Lower leg skin (tissue), 4 donors: Measurements from ENCODE around the gene ARHGAP20. TPM values are rescaled to one million over a fixed set of nuclear protein-coding genes. Genes with fewer than 3 reads are reported as not detected.

Source experiments
- DNase-seq, 2 donors: peaks; one replicate each; pipeline ENCODE4 v3.0.0-alpha.2; 2019; ENCODE audit warnings: low spot score in 2 of 2
- H3K4me3 ChIP-seq: fragments of 200-600 bp; sonication (generic); 2 replicates; pipeline ENCODE4 v1.5.1; 2017; ENCODE audit warnings: mild to moderate bottlenecking, low read depth; ENCODE audit not compliant: poor library complexity, severe bottlenecking
- POLR2A ChIP-seq, 2 donors: fragments of 450-650 bp; IDR thresholded peaks; one replicate each; pipeline ENCODE4 v1.6.1; 2016 to 2017; ENCODE audit warnings: antibody characterized with exemption in 2 of 2, mild to moderate bottlenecking in 1 of 2, moderate library complexity in 1 of 2
- WGBS, 2 donors: methylation state at CpG; one replicate each; pipeline ENCODE4 v1.1.5; 2018; 5-methylcytosine and 5-hydroxymethylcytosine counted together
- intact Hi-C: fragments of 100-400 bp; cut with DNase I; formaldehyde crosslinking; loops from one replicate; pipeline ENCODE4 v1.15.0; 2023; ENCODE audit warnings: low total_unique reads
- total RNA-seq, 4 donors: library from RNA; depleted of rRNA; stranded (reverse); fragments of >200 nt; gene quantifications; one replicate each; pipeline ENCODE4 v1.1.0, GENCODE V29; 2016
- TF ChIP-seq, protein P1 (sequence below), 3 donors: fragments of 450-650 bp; IDR thresholded peaks; one replicate each; pipeline ENCODE4 v1.5.1; 2016; ENCODE audit warnings: antibody characterized with exemption in 3 of 3, mild to moderate bottlenecking in 3 of 3, moderate library complexity in 2 of 3

Gene ARHGAP20
- total RNA-seq, 4 donors from 2014 or later: 0.99 to 2.0 (median 1.7) TPM

DNA sequence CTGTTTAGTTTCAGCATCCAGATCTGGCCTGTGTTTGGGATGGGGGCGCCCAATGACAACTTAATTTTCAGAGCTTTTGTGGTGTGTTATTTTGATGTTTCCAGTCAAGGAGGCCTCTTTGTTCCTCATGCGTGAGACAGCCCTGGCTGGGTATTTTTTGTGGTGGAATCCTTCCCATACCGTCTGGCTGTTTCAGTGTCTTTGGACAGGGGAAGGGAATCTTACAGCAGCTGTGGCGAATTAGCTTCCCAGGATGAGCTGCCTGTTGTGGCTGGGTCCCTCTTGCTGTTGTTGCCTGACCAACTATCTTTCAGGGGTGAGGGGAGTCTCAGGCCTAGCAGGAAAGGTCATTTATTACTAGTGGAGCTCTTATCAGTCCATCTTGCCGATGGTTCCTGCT is 138.8 kb downstream of the ARHGAP20 start:
- 71 to 79% methylated on average over 5 of the region's 5 CpGs for WGBS, 2 donors

DNA sequence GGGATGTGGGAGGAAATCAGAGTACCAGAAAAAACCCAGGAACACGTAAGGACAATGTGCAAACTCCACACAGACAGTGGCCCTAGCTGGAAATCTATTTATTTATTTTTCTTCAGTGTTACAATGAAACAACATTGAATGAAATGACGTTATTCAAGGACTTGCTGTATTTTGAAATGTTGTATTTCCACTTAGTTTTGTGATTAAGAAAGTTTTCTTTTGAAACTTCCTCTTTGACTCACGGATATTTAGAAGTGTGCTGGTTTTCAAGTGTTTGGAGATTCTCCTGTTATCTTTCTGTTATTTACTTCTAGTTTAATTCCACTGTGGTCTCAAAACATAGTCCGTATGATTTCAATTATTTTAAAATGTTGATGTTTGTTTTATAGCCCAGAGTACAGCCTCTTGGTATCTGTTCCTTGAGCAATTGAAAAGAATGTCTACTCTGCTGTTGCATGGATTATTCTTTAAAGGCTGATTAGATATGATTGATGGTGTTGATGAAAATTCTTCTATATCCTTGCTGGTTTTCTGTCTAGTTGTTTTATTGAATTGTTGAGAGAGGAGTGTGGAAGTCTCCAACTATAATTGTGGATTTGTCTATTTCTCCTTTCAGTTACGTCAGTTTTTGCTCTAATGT is 141.0 kb downstream of the ARHGAP20 start:
- 66 to 71% methylated on average over 5 of the region's 5 CpGs for WGBS, 2 donors
- DNase-seq: no peak
- intact Hi-C loops: no loop called here
- TF ChIP-seq POLR2A (IDR thresholded peaks at IDR 0.05): no peak
- TF ChIP-seq, protein P1, sequence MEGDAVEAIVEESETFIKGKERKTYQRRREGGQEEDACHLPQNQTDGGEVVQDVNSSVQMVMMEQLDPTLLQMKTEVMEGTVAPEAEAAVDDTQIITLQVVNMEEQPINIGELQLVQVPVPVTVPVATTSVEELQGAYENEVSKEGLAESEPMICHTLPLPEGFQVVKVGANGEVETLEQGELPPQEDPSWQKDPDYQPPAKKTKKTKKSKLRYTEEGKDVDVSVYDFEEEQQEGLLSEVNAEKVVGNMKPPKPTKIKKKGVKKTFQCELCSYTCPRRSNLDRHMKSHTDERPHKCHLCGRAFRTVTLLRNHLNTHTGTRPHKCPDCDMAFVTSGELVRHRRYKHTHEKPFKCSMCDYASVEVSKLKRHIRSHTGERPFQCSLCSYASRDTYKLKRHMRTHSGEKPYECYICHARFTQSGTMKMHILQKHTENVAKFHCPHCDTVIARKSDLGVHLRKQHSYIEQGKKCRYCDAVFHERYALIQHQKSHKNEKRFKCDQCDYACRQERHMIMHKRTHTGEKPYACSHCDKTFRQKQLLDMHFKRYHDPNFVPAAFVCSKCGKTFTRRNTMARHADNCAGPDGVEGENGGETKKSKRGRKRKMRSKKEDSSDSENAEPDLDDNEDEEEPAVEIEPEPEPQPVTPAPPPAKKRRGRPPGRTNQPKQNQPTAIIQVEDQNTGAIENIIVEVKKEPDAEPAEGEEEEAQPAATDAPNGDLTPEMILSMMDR (IDR thresholded peaks at IDR 0.05): no peak
- H3K4me3 ChIP-seq: no peak overlapping the region

More for the DNA sequence above, 138.8 kb downstream of the ARHGAP20 start:
- TF ChIP-seq POLR2A (IDR thresholded peaks at IDR 0.05): no peak
- TF ChIP-seq, protein P1 (IDR thresholded peaks at IDR 0.05): no peak
- DNase-seq: no peak
- intact Hi-C loops: no loop called here
- H3K4me3 ChIP-seq: no peak overlapping the region

DNA sequence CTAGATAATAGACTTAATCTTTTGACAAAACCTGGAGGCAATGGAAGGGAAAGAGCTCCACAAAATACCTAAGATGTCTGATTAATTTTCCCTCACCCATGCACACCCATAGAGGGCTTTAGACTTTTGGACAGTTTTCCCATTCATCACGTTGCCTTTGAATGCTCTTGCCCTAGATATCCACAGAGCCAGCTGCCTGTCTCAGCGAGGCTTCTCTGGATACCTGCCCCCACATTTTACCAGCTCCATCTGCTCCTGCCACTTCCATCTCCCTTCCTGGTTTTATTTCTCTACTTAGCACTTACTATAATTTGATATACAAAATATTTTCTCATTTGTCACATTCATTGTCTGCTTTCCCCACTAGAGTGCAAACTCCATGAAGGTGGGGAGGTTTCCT is 145.7 kb downstream of the ARHGAP20 start:
- H3K4me3 ChIP-seq: no peak overlapping the region
- intact Hi-C loops: no loop called here
- WGBS, 2 donors: 35 to 41% methylated on average over 2 of the region's 2 CpGs
- no peak for DNase-seq
- TF ChIP-seq, protein P1 (IDR thresholded peaks at IDR 0.05): no peak
- no peak for TF ChIP-seq POLR2A (IDR thresholded peaks at IDR 0.05)

- DNase-seq: no peak
Observed at GRCh38 chr11:110565357-110566336, 146.6 kb downstream of the ARHGAP20 start.

GRCh38 chr11:110564676-110565356 is 147.4 kb downstream of the ARHGAP20 start:
- intact Hi-C loops: no loop called here
- TF ChIP-seq POLR2A (IDR thresholded peaks at IDR 0.05): no peak
- TF ChIP-seq, protein P1 (IDR thresholded peaks at IDR 0.05): no peak
- 81 to 84% methylated on average over 8 of the region's 8 CpGs for WGBS, 2 donors
- H3K4me3 ChIP-seq: no peak overlapping the region
- no peak for DNase-seq

More at GRCh38 chr11:110565357-110566336, 146.6 kb downstream of the ARHGAP20 start:
- H3K4me3 ChIP-seq: no peak overlapping the region
- WGBS, 2 donors: 48 to 52% methylated on average over 16 of the region's 16 CpGs
- TF ChIP-seq, protein P1 (IDR thresholded peaks at IDR 0.05): no peak
- no peak for TF ChIP-seq POLR2A (IDR thresholded peaks at IDR 0.05)
- intact Hi-C loops: no loop called here
